ENCODE measurements around the gene PLTP. TPM values are rescaled to one million over a fixed set of nuclear protein-coding genes. Genes with fewer than 3 reads are reported as not detected.
A peak's percentile ranks its signal among the peaks of the same experiment; 100 is the strongest.

PLTP gene
- total and polyA plus RNA-seq, 2 of the 13 experiments (the other 11 are each of a cell fraction or from before 2014, with no cell fraction given): 16.9 to 28.6 TPM

GRCh38 chr20:45925821-45926506 lies 14.0 kb upstream of the PLTP start (continued):
- TF ChIP-seq ATF7-NPFF (CRISPR knock-in tag; IDR thresholded peaks at IDR 0.05; ENCODE audit: low read depth) (no peak), RFX5 (IDR thresholded peaks at IDR 0.05; ENCODE audit: low read depth, low read length) (peak; percentile 67; the same call in 1 of the 2 replicates), RFXAP (CRISPR knock-in tag; IDR thresholded peaks at IDR 0.05; ENCODE audit: borderline replicate concordance) (peak; percentile 33; the same call in 1 of the 2 replicates), NFAT5 (CRISPR knock-in tag; IDR thresholded peaks at IDR 0.05) (0 out of 2 replicates have a peak, but pooled peaks have one; percentile 27), RXRA (CRISPR knock-in tag; IDR thresholded peaks at IDR 0.05) (peak; percentile 36; the same call in 1 of the 2 replicates), ZNF704 (CRISPR knock-in tag; IDR thresholded peaks at IDR 0.05; ENCODE audit: borderline replicate concordance) (no peak), SNAPC4 (CRISPR knock-in tag; IDR thresholded peaks at IDR 0.05) (no peak), FOXJ3 (CRISPR knock-in tag; IDR thresholded peaks at IDR 0.05; ENCODE audit: borderline replicate concordance) (peak; percentile 46; the same call in 1 of the 2 replicates), ZFP90 (CRISPR knock-in tag; IDR thresholded peaks at IDR 0.05; ENCODE audit: borderline replicate concordance) (0 out of 2 replicates have a peak, but pooled peaks have one; percentile 35), ZBTB25 (CRISPR knock-in tag; IDR thresholded peaks at IDR 0.05) (0 out of 2 replicates have a peak, but pooled peaks have one; percentile 14), ZBTB7A (CRISPR knock-in tag; IDR thresholded peaks at IDR 0.05) (peak; percentile 70), ZMYM3 (CRISPR knock-in tag; IDR thresholded peaks at IDR 0.05) (peak; percentile 86), ZNF644 (CRISPR knock-in tag; IDR thresholded peaks at IDR 0.05; ENCODE audit: low read depth) (no peak), SOX5 (CRISPR knock-in tag; IDR thresholded peaks at IDR 0.05; ENCODE audit: borderline replicate concordance) (peak; percentile 53; the same call in 1 of the 2 replicates), SALL1 (CRISPR knock-in tag; IDR thresholded peaks at IDR 0.05) (peak; percentile 57), MTF1 (CRISPR knock-in tag; IDR thresholded peaks at IDR 0.05) (no peak)

Data from HepG2 (cell line).